Kidney tubule cell (primary cell): ENCODE results near the gene RASAL1.

Experiments
- DNase-seq: peaks from one replicate; pipeline ENCODE4 v3.0.0-alpha.2; 2018; ENCODE audit warnings: low spot score

Gene RASAL1

DNA sequence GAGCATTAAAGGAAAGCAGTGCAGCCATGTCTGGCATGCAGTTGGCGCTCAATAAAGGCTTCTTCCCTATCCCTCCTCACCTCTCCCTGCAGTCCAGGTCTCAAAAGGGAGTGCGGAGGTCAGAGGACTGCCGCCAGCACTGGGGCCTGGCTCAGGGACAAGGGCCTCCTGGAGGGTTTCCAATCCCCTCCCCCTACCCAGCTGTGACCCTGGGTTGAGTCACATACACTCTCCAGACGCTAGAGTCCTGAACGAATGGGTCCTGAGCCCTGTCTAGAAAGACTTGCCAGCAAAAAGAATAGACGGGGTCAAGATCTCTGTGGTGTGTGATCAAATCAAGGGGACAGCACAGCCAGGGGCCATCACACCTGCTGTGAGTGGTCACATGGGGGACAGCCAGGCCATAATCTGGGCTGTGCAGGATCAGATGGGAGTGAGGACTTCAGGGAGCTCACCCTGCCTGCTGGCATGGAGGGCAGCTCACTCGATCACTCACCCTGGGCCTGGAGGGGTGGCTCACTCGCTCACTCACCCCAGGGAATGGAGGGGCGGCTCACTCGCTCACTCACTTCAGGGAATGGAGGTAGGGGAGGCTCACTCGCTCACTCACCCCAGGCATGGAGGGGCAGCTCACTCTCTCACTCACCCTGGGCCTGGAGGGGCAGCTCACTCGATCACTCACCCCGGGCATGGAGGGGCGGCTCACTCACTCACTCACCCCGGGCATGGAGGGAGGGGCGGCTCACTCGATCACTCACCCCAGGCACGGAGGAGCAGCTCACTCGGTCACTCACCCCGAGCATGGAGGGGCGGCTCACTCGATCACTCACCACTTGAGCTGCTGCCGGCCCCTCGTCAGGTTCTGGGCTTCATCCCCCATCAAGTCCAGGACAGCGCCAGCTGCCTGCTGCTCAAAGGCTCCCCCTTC is 26.8 kb upstream of the RASAL1 start:
- peak; percentile 37 for DNase-seq

DNA sequence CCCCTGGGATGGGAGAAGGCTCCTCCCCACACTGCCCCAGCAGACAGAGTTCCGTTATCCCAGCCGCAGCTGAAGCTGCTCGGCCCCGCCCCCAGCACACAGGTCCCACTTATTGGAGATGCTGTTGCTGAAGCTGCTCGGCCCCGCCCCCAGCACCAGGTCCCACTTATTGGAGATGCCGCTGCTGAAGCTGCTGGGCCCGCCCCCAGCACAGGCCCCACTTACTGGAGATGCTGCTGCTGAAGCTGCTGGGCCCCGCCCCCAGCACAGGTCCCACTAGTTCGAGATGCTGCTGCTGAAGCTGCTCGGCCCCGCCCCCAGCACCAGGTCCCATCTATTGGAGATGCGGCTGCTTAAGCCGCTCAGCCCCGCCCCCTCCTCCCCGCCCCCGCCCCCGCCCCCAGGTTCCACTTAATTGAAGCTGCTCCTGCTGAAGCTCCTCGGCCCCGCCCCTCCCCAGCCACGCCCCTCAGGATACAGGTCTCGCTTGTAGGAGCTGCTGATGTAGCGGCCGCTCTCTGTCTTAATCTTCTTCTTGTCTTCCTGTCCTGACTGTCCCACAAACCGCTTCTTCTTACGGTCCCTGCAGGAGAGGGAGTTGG is 26.0 kb upstream of the RASAL1 start:
- no peak for DNase-seq

GRCh38 chr12:113159937-113160336 is 24.4 kb upstream of the RASAL1 start:
- no peak for DNase-seq

DNA sequence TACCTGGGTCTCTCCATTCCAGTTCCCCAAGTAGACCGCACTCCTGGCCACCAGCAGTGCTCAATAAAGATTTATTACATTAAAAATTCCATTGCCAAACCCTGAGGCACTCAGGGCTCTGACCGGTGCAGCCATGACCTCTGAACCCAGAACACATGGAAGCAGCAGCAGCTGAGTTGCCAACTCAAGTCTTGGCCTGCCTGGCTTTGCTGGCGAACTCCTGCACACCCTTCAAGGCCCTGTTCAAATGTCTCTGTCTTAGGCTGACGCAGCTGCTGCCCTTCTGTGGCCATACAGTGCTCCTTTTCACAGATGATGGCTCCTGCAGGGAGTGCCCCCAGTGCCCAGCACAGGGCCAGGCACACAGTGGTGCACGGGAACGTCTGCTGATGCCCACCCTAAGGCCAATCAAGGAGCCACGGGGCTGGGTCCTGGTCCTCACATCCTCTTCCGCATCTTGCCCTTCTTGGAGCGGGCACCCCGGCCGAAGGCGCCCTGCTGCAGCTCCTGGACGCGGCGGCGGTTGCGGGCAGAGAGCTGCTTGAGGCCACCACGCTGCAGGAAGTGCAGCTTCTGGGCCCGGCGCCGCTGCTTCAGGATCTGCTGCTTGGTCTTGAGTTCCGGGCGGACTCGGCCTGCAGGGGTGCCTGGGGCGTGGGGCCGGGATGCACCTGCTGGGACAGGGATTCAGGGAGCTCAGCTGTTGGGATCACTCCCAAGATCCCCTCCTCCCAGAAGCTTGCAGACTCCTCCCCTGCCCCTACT is 23.1 kb upstream of the RASAL1 start:
- no peak for DNase-seq

GRCh38 chr12:113157218-113157859 is 21.8 kb upstream of the RASAL1 start:
- DNase-seq, result no peak

- DNase-seq, result no peak
Measured at GRCh38 chr12:113155646-113156045, 20.1 kb upstream of the RASAL1 start.

DNA sequence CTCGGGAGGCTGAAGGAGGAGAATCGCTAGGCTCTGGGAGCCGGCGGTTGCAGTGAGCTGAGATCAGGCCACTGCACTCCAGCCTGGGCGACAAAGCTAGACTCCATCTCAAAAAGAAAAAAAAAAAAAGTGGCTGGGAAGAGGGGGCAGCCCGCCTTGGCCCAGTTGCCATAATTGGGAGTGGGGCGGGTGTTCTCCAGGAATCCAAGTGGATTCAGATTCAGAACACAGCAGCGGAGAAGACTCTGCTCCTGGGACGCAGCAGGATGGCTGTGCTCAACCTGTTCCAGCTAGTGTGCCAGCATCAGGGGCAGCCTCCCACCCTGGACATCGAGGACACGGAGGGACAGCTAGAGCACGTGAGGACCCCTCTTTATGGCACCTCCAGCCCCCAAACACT is 19.5 kb upstream of the RASAL1 start:
- no peak for DNase-seq

DNA sequence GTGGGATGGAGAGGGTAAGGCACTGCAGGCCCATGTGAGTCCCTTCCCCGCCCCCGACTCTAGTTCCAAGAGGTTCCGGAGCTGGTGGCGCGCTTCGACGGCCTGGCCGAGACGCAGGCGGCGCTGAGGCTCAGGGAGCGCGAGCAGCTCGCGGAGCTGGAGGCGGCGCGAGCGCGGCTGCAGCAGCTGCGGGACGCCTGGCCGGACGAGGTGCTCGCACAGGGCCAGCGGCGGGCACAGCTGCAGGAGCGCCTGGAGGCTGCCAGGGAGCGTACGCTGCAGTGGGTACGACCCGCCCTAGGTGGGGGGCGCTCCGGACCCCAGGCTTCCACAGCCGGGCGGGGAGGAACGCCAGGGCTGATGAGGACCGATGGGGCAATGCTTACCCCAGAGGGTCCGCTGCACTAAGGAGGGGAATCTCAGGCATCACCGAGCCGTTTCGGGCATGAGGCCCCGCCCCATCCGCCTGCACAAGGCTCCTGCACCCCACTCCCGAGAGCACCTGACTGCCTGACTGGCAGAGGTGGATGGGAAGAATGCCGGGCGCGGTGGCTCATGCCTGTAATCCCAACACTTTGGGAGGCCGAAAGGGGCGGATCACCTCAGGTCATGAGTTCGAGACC is 18.9 kb upstream of the RASAL1 start:
- DNase-seq, result peak; percentile 25

GRCh38 chr12:113152835-113153814 is 17.6 kb upstream of the RASAL1 start:
- DNase-seq, result peak; percentile 85

DNA sequence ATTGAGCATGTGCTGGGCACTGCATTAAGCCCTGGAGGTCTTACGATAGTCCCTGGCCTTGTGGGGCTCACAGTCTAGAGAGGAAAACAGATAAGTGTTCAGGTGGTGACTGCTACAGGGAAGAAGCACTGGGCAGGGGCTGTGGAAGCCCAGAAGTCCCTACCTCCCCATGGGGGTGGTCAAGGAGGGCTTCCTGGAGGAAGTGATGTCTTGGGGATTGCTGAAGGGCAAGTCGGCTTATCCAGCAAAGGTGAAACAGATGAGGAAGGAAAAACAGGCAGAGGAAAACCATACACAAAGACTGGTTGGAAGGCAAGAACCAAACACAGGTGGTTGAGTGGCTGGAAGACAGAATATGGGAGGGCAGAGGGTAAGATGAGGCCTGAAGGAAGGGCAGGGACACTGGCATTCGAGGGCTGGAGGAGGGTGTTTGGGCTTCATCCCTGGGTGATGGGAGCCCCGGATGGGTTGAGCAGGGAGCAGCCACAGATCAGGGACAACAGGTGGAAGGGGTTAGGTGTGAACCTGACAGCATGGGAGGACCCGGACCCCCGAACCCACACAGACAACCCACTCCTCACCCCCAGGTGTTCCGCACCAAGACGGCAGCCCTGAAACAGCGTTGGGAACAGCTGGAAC is 16.8 kb upstream of the RASAL1 start:
- DNase-seq, result no peak

GRCh38 chr12:113151655-113152054 is 16.1 kb upstream of the RASAL1 start:
- no peak for DNase-seq

DNA sequence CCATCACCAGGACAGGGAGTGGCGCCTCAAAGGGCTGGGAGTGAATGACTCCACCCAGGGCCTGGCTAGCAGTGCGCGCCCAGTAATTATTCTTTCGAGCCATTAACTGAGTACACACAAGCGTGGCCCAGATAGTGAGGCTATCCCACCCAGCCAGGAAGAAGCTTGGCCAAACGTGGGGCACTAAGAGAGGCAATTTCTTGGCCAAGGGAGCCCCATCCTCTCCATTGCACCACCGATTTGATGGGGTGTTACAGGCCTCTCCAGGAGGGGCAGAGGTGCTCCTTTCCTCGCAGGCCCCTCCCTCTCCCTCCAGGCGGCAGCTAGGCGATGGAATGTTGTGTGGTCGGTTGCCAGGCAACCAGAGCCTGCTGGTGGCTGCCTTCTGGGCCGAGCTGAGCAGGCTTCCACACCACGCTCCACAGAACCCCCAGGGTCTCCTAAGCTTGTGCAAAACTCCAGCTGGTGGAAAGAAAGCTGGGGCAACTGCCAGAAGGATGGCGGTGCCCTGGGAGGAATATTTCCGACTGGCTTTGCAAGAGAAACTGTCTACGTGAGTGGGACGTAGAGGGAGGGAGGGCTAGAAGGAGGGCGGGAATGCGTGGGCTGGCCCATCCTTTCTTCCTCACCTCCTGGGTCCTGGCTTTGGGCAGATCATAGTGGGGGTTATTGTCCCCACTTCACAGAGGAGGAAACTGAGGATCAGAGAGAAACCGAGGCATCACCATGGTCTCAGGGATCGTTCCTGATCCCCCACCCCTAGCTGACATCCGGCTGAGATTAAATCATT is 14.0 kb upstream of the RASAL1 start, which contains the start of gene CFAP73:
TSS of gene CFAP73 (plus strand) at position 364 of the 790 bp plus-strand sequence. CDS start at position 498, 134 bp downstream.
- DNase-seq, result peak; percentile 93

- DNase-seq, result no peak
Measured at GRCh38 chr12:113146999-113147398, 11.4 kb upstream of the RASAL1 start.

- peak; percentile 13 for DNase-seq
Measured at GRCh38 chr12:113145720-113146551, 10.4 kb upstream of the RASAL1 start.

DNA sequence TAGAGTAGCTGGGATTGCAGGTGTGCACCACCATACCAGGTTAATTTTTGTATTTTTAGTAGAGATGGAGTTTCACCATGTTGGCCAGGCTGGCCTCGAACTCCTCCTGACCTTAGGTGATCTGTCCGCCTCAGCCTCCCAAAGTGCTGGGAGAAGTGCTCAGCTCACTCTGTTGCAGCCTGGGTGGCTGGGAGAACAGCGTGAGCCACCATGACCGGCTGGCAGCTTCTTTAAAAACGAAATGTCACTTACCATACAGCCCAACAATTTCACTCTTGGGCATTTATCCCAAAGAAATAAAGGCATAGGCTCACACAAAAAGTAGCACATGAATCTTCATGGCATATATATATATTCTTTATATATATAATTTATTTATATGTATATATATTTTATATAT is 9.2 kb upstream of the RASAL1 start:
- DNase-seq, result no peak

GRCh38 chr12:113143959-113144358 is 8.4 kb upstream of the RASAL1 start:
- no peak for DNase-seq

DNA sequence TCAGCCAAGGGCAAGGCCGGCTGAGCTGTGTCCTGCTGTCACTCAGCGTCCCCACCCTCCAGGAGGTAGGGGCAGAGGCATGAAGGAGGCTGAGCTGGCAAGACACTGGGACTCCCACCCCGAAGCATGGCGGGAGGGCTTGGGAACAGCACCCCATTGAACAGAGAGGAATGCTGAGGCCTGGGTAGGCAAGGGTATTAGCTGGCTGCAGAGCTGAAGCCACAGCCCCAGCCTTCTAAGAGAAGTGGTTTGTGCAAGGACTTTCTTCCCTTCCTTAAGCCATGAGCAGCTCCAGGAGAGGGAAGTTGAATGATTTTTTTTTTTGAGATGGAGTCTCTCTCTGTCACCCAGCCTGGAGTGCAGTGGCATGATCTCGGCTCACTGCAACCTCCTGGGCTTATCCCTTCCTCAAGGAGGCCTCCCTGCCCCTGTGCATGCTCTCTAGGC is 7.3 kb upstream of the RASAL1 start:
- DNase-seq, result no peak
